Hepatocyte (in vitro differentiated cells): Measurements from ENCODE around the gene SNX14. TPM values are rescaled to one million over a fixed set of nuclear protein-coding genes. Genes with fewer than 3 reads are reported as not detected.
"Not testable (repeated sequence)": the region's sequence is repeated elsewhere in the genome, so short reads cannot be mapped to it uniquely, and the experiment has no call there.

Experiments used
- DNase-seq: peaks from one replicate; pipeline ENCODE4 v3.0.0-alpha.2; 2016; ENCODE audit warnings: low spot score
- H2AFZ ChIP-seq: fragments of 200-600 bp; sonication (generic); 2 replicates; pipeline ENCODE4 v1.6.0; 2016; ENCODE audit warnings: antibody characterized with exemption, mild to moderate bottlenecking
- H3K27ac ChIP-seq: fragments of 200-600 bp; sonication (generic); 2 replicates; pipeline ENCODE4 v1.5.1; 2016; ENCODE audit warnings: mild to moderate bottlenecking
- H3K27me3 ChIP-seq: fragments of 200-600 bp; sonication (generic); 2 replicates; pipeline ENCODE4 v1.6.1; 2016
- H3K36me3 ChIP-seq: fragments of 200-600 bp; sonication (generic); replicated peaks from 2 replicates; pipeline ENCODE4 v1.5.1; 2016; ENCODE audit warnings: low read depth; ENCODE audit not compliant: insufficient read depth
- H3K4me1 ChIP-seq: fragments of 200-600 bp; sonication (generic); 2 replicates; pipeline ENCODE4 v1.5.1; 2016; ENCODE audit warnings: mild to moderate bottlenecking, moderate library complexity; ENCODE audit not compliant: insufficient read depth
- H3K4me2 ChIP-seq: fragments of 200-600 bp; sonication (generic); 2 replicates; pipeline ENCODE4 v1.6.0; 2016
- H3K4me3 ChIP-seq: fragments of 200-600 bp; sonication (generic); 2 replicates; pipeline ENCODE4 v1.5.1; 2016; ENCODE audit warnings: mild to moderate bottlenecking
- H3K79me2 ChIP-seq: fragments of 200-600 bp; sonication (generic); 2 replicates; pipeline ENCODE4 v1.6.0; 2017; ENCODE audit warnings: mild to moderate bottlenecking
- H3K9me2 ChIP-seq: fragments of 200-600 bp; sonication (generic); replicated peaks from 2 replicates; pipeline ENCODE4 v1.6.0; 2017; ENCODE audit warnings: mild to moderate bottlenecking; ENCODE audit not compliant: insufficient read depth
- H3K9me3 ChIP-seq: fragments of 200-600 bp; sonication (generic); 2 replicates; pipeline ENCODE4 v1.5.1; 2016; ENCODE audit warnings: low read depth, mild to moderate bottlenecking
- H4K20me1 ChIP-seq: fragments of 200-600 bp; sonication (generic); 2 replicates; pipeline ENCODE4 v1.6.0; 2016; ENCODE audit warnings: mild to moderate bottlenecking; ENCODE audit not compliant: insufficient read depth, poor library complexity, severe bottlenecking
- CTCF ChIP-seq: fragments of 200-600 bp; sonication (generic); IDR thresholded peaks from 2 replicates; pipeline ENCODE4 v1.5.1; 2016; ENCODE audit warnings: antibody characterized with exemption, mild to moderate bottlenecking; ENCODE audit not compliant: poor library complexity
- EZH2 ChIP-seq: fragments of 200-600 bp; sonication (generic); IDR thresholded peaks from 2 replicates; pipeline ENCODE4 v1.6.1; 2016; ENCODE audit warnings: antibody characterized with exemption, mild to moderate bottlenecking, borderline replicate concordance
- EZH2phosphoT487 ChIP-seq: fragments of 200-600 bp; sonication (generic); IDR thresholded peaks from one replicate; pipeline ENCODE4 v1.6.1; 2018; ENCODE audit warnings: antibody characterized with exemption, mild to moderate bottlenecking, low read depth, moderate library complexity; ENCODE audit not compliant: unreplicated experiment, severe bottlenecking
- WGBS: methylation state at CpG from one replicate; pipeline ENCODE4 v1.1.6; 2016; ENCODE audit warnings: low lambda C conversion rate; ENCODE audit errors: missing lambda C conversion rate; 5-methylcytosine and 5-hydroxymethylcytosine counted together
- polyA plus RNA-seq: library from polyadenylated mRNA; unstranded; fragments of >200 nt; fragmentation: Nextera tagmentation; extraction: Ambion mirVana; gene quantifications from 2 replicates; pipeline ENCODE4 v1.2.1, GENCODE V29; 2016
- total RNA-seq: library from RNA; depleted of rRNA; stranded (reverse); fragments of >200 nt; gene quantifications from 2 replicates; pipeline ENCODE4 v1.2.3, GENCODE V29; 2014

Gene SNX14
- total and polyA plus RNA-seq, 2 experiments from 2014 or later, result 58.4 to 140 TPM

DNA sequence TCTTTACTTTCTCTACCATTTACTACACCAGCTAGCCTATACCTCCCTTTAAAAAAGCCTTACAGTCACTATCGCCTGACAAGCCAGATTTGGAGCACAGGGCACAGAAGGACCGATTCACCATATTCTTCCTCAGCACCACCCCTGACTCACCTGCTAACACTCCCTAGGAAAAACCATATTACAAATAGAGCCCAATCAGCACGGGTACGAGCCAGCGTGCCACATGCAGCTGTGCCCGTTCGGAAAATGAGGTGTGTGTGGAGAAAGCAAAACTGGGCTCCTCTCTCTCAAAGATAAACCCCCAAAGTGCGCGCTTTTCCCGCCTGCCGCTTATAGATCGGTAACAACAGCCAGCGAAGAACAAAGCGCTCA, 47.9 kb upstream of the SNX14 start:
- Histone ChIP-seq H2AFZ (no peak overlapping the region), H3K36me3 (peaks cover 4% of the 10 kb centered on the region), H3K9me3 (no peaks in the 10 kb centered on the region), H3K27ac (peak overlapping the region; percentile 100), H4K20me1 (peaks cover 61% of the 10 kb centered on the region), H3K79me2 (peaks cover 60% of the 10 kb centered on the region), H3K9me2 (no peaks in the 10 kb centered on the region), H3K4me1 (peaks cover 20% of the 10 kb centered on the region), H3K27me3 (no peaks in the 10 kb centered on the region), H3K4me3 (peak overlapping the region; percentile 59), H3K4me2 (peak overlapping the region; percentile 81)
- 1% methylated on average over 14 of the region's 14 CpGs for WGBS
- no peak for DNase-seq
- TF ChIP-seq EZH2phosphoT487, result no peak
- no peak for TF ChIP-seq CTCF
- TF ChIP-seq EZH2, result no peak

DNA sequence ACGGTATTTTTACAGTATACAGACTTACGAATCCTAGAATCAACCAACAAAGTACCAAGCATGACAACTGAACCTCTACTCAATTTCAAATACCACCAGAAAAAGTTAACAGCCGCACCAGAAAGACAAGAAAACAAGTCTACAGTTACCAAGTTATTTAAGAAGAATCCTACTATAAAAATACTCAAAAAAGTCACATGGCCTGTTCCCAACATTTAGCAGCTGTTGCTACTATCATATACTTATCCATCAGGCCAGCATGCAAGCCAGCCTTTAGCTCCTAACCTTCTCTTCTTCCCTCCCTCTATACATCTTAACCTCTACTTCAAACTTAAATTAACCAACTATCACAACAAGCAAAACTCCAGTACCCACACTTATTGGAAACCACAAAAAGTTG, 47.2 kb upstream of the SNX14 start:
- H3K4me3 ChIP-seq, result peak overlapping the region; percentile 59
- H3K9me3 ChIP-seq, result no peaks in the 10 kb centered on the region
- H3K27me3 ChIP-seq, result no peaks in the 10 kb centered on the region
- peaks cover 4% of the 10 kb centered on the region for H3K36me3 ChIP-seq
- H3K4me2 ChIP-seq, result peak overlapping the region; percentile 81
- no peak overlapping the region for H3K27ac ChIP-seq
- WGBS, result 28% methylated on average over 3 of the region's 3 CpGs
- no peak overlapping the region for H2AFZ ChIP-seq
- DNase-seq, result no peak
- no peaks in the 10 kb centered on the region for H3K9me2 ChIP-seq
- H3K79me2 ChIP-seq, result peaks cover 67% of the 10 kb centered on the region
- H4K20me1 ChIP-seq, result peaks cover 68% of the 10 kb centered on the region
- peaks cover 20% of the 10 kb centered on the region for H3K4me1 ChIP-seq
- no peak for TF ChIP-seq EZH2phosphoT487

GRCh38 chr6:85637579-85637978, 43.9 kb upstream of the SNX14 start:
- Histone ChIP-seq H3K36me3 (peaks cover 4% of the 10 kb centered on the region), H2AFZ (no peak overlapping the region), H4K20me1 (peaks cover 92% of the 10 kb centered on the region), H3K4me2 (no peak overlapping the region), H3K4me1 (peaks cover 20% of the 10 kb centered on the region), H3K9me2 (no peaks in the 10 kb centered on the region), H3K27ac (no peak overlapping the region), H3K9me3 (no peaks in the 10 kb centered on the region), H3K4me3 (no peak overlapping the region), H3K79me2 (peaks cover 100% of the 10 kb centered on the region), H3K27me3 (no peaks in the 10 kb centered on the region)
- DNase-seq, result no peak
- WGBS, result 55% methylated on average over 3 of the region's 3 CpGs
- TF ChIP-seq EZH2 (no peak), CTCF (no peak), EZH2phosphoT487 (no peak)

DNA sequence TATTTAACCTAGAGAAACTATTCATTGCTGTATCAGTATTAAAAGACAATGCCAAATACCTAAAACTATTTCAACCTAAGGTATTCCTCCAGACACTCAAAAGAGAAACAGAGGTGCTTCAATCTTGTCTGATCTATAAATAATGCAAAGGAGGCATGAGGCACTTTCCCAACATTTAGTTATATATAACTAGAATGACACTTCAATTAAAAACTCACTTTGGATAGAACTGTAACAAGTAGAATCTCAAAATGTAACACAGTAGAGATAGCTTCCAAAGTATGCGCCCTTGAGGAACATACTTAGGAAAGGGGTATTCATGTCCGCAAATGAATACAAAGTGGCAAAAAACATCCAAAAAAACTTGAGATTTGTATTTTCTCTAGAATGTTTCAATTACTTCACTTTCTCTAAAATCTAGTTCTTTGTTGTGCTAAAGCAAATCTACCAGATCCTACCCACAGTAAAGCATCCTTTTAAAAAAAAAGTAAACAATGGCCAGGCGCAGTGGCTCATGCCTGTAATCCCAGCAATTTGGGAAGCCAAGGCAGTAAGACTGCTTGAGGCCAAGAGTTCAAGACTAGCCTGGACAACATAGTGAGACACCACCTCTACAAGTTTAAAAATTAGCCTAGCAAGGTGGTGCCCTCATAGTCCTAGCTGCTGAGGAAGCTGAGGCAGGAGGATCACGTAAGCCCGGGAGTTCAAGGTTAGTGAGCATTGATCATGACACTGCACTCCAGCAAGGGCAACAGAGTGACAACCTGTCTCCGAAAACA, 38.7 kb upstream of the SNX14 start:
- WGBS, result 91% methylated on average over 6 of the region's 6 CpGs
- H3K4me1 ChIP-seq, result no peaks in the 10 kb centered on the region
- peaks cover 82% of the 10 kb centered on the region for H4K20me1 ChIP-seq
- H3K36me3 ChIP-seq, result peaks cover 7% of the 10 kb centered on the region
- H3K9me3 ChIP-seq, result no peaks in the 10 kb centered on the region
- no peak overlapping the region for H3K27ac ChIP-seq
- DNase-seq, result no peak
- H2AFZ ChIP-seq, result no peak overlapping the region
- no peak overlapping the region for H3K4me2 ChIP-seq
- peaks cover 100% of the 10 kb centered on the region for H3K79me2 ChIP-seq
- no peak for TF ChIP-seq EZH2
- no peak for TF ChIP-seq EZH2phosphoT487
- TF ChIP-seq CTCF, result no peak
- no peaks in the 10 kb centered on the region for H3K9me2 ChIP-seq
- H3K27me3 ChIP-seq, result no peaks in the 10 kb centered on the region
- no peak overlapping the region for H3K4me3 ChIP-seq

GRCh38 chr6:85631117-85631516, 37.5 kb upstream of the SNX14 start:
- H3K79me2 ChIP-seq, result peaks cover 100% of the 10 kb centered on the region
- H3K27ac ChIP-seq, H3K4me1 ChIP-seq, H3K27me3 ChIP-seq, H3K9me2 ChIP-seq, H3K4me3 ChIP-seq, H2AFZ ChIP-seq, DNase-seq, H3K9me3 ChIP-seq, H3K4me2 ChIP-seq, H3K36me3 ChIP-seq: not testable (repeated sequence)
- WGBS, result 98% methylated on average over 5 of the region's 5 CpGs
- H4K20me1 ChIP-seq, result peaks cover 82% of the 10 kb centered on the region
